Sigmoid colon (tissue), 7 donors: ENCODE measurements around the gene ELMO1. TPM values are rescaled to one million over a fixed set of nuclear protein-coding genes. Genes with fewer than 3 reads are reported as not detected.
"Not testable (repeated sequence)": the region's sequence is repeated elsewhere in the genome, so short reads cannot be mapped to it uniquely, and the experiment has no call there.

Experiments used
- DNase-seq: peaks from one replicate; pipeline ENCODE4 v3.0.0-alpha.2; 2019
- H3K27ac ChIP-seq, 4 donors: fragments of 200-600 bp; sonication (generic); one replicate each; pipeline ENCODE4 v1.5.1; 2016 to 2019; ENCODE audit warnings: mild to moderate bottlenecking in 1 of 4
- H3K27me3 ChIP-seq, 3 donors: fragments of 200-600 bp; sonication (generic); one replicate each; pipeline ENCODE4 v1.5.1; 2019; ENCODE audit warnings: mild to moderate bottlenecking in 1 of 3
- H3K36me3 ChIP-seq, 4 donors: fragments of 200-600 bp; sonication (generic); one replicate each; pipeline ENCODE4 v1.5.1; 2016 to 2019
- H3K4me1 ChIP-seq, 4 donors: fragments of 200-600 bp; sonication (generic); one replicate each; pipeline ENCODE4 v1.5.1; 2017 to 2019
- H3K4me3 ChIP-seq, 4 donors: fragments of 200-600 bp; sonication (generic); one replicate each; pipeline ENCODE4 v1.5.1; 2017 to 2019; ENCODE audit warnings: mild to moderate bottlenecking in 2 of 4, moderate library complexity in 1 of 4
- H3K9me3 ChIP-seq, 4 donors: fragments of 200-600 bp in 3 of 4; sonication (generic) in 3 of 4; one replicate each; pipeline versions ENCODE4 v1.5.1 to v1.6.1; 2013 to 2019
- EP300 ChIP-seq, 4 donors: sonication (generic); formaldehyde crosslinking; IDR thresholded peaks; one replicate each; pipeline ENCODE4 v1.6.1; 2017; ENCODE audit warnings: antibody characterized with exemption in 4 of 4
- POLR2A ChIP-seq, 2 donors: fragments of 450-650 bp; IDR thresholded peaks; one replicate each; pipeline ENCODE4 v1.6.1; 2016; ENCODE audit warnings: antibody characterized with exemption in 2 of 2, mild to moderate bottlenecking in 2 of 2, moderate library complexity in 2 of 2
- POLR2AphosphoS5 ChIP-seq, 4 donors: sonication (generic); formaldehyde crosslinking; IDR thresholded peaks; one replicate each; pipeline ENCODE4 v1.6.1; 2017; ENCODE audit warnings: antibody characterized with exemption in 4 of 4
- WGBS, 2 donors: extraction: QIAGEN DNeasy Blood & Tissue Kit; methylation state at CpG; one replicate each; pipeline ENCODE4 v1.1.7; 2013; 5-methylcytosine and 5-hydroxymethylcytosine counted together
- intact Hi-C: fragments of 100-400 bp; cut with DNase I; formaldehyde crosslinking; loops from one replicate; pipeline ENCODE4 v1.15.1; 2023
- polyA plus RNA-seq, 3 donors: library from polyadenylated mRNA; stranded (reverse); fragments of 200-250 nt; gene quantifications; one replicate each; pipeline ENCODE4 v1.2.3, GENCODE V29; 2013
- total RNA-seq, 4 donors: library from RNA; depleted of rRNA; stranded (reverse); fragments of >200 nt; gene quantifications; one replicate each; pipeline ENCODE4 v1.1.0, GENCODE V29; 2016
- TF ChIP-seq, protein P1 (sequence below), 4 experiments: fragments of 450-650 bp in 3 of 4; fragments of 200-600 bp in 1 of 4; IDR thresholded peaks; one replicate each; pipeline ENCODE4 v1.5.1; 2016 to 2019; ENCODE audit warnings: antibody characterized with exemption in 4 of 4, mild to moderate bottlenecking in 3 of 4, moderate library complexity in 2 of 4
- donor health status: healthy with polysubstance abuse.
- donor health status: Bipolar disorder and iron deficiency.
- donor health status: healthy.

Gene ELMO1
- total and polyA plus RNA-seq, 7 donors: 2.3 to 63.1 (median 33.9) TPM

DNA sequence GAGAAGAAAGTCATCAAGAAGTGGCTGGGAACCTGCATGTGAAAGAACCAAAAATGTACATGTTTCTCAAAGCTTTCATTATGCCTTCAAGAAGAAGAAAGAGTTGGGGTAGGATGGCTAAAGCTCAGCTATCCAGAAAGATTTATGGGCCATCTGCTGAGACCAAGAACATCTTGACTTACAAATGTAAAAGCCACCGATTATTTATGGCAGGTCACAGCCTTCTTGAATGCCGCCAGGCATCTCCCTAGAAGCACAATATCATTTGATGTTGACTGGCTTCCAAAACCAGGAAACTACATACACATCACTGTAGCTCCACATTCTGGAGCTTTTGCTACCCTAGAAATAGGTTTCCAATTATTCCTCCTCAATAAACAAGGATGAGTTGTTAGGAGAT lies 470.2 kb downstream of the ELMO1 start:
- WGBS, 2 donors: 76 to 88% methylated on average over 2 of the region's 2 CpGs
- intact Hi-C loops: no loop called here
- Histone ChIP-seq H3K4me3 (no peak overlapping the region), H3K9me3 (no peaks in the 10 kb centered on the region), H3K27ac (no peak overlapping the region), H3K36me3 (no peaks in the 10 kb centered on the region), H3K4me1 (peaks cover 0 to 23% (median 16%) of the 10 kb centered on the region in 4 donors), H3K27me3 (no peaks in the 10 kb centered on the region)
- no peak for TF ChIP-seq POLR2A (IDR thresholded peaks at IDR 0.05)
- no peak for TF ChIP-seq POLR2AphosphoS5 (IDR thresholded peaks at IDR 0.05)
- no peak for DNase-seq

DNA sequence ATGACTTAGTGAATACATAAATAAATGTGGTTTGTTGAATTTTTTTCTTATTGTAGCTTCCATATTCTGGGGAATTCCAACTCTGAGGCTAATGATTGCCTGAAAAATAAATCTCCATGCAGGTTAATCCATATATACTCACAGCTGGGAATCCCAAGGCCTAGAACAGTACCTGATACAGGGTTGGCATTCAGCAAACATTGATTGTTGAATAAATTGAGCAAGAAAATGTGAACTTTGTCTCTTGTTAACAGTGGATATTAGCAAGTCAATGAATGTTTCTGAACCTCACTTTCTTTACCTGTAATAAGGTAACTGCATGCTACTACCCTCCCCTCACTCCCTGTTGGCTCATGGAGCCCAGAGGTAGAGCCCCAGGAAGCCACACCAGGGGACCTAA lies 470.8 kb downstream of the ELMO1 start:
- Histone ChIP-seq H3K27me3 (no peaks in the 10 kb centered on the region), H3K4me1 (peaks cover 0 to 23% (median 16%) of the 10 kb centered on the region in 4 donors), H3K4me3 (no peak overlapping the region), H3K27ac (no peak overlapping the region), H3K36me3 (no peaks in the 10 kb centered on the region), H3K9me3 (no peaks in the 10 kb centered on the region)
- TF ChIP-seq POLR2AphosphoS5 (IDR thresholded peaks at IDR 0.05) (no peak), POLR2A (IDR thresholded peaks at IDR 0.05) (no peak), EP300 (IDR thresholded peaks at IDR 0.05) (no peak)
- TF ChIP-seq, protein P1, sequence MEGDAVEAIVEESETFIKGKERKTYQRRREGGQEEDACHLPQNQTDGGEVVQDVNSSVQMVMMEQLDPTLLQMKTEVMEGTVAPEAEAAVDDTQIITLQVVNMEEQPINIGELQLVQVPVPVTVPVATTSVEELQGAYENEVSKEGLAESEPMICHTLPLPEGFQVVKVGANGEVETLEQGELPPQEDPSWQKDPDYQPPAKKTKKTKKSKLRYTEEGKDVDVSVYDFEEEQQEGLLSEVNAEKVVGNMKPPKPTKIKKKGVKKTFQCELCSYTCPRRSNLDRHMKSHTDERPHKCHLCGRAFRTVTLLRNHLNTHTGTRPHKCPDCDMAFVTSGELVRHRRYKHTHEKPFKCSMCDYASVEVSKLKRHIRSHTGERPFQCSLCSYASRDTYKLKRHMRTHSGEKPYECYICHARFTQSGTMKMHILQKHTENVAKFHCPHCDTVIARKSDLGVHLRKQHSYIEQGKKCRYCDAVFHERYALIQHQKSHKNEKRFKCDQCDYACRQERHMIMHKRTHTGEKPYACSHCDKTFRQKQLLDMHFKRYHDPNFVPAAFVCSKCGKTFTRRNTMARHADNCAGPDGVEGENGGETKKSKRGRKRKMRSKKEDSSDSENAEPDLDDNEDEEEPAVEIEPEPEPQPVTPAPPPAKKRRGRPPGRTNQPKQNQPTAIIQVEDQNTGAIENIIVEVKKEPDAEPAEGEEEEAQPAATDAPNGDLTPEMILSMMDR (IDR thresholded peaks at IDR 0.05): no peak
- intact Hi-C loops: no loop called here
- no peak for DNase-seq

DNA sequence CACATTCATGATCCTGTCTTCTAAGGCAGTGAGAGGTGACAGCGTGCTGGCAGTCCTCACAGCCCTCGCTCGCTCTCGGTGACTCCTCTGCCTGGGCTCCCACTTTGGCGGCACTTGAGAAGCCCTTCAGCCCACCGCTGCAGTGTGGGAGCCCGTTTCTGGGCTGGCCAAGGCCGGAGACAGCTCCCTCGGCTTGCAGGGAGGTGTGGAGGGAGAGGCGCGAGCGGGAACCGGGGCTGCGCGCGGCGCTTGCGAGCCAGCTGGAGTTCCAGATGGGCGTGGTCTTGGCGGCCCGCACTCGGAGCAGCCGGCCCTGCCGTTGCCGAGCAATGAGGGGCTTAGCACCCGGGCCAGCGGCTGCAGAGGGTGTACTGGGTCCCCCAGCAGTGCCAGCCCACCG lies 475.1 kb downstream of the ELMO1 start:
- H3K27me3 ChIP-seq, H3K4me1 ChIP-seq, intact Hi-C loops, H3K9me3 ChIP-seq, H3K36me3 ChIP-seq, DNase-seq, H3K27ac ChIP-seq, H3K4me3 ChIP-seq: not testable (repeated sequence)
- 96 to 98% methylated on average over 28 of the region's 28 CpGs for WGBS, 2 donors

DNA sequence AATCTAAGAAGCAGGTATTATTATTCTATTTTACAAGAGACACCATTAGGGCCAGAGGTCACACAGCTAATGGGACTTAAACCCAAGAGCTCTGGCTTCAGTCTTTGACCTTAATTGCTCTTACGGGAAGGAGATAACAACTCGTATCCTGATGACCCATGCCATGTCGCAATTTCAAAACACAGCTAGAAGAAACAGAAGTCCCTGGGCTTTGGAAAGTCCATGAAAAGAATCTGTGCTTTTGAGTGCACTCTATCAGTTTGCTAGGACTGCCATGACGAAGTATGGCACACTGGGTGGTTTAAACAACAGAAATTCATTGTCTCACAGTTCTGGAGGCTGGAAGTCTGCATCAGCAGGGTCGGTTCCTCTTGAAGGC lies 476.5 kb downstream of the ELMO1 start:
- no peak for DNase-seq
- no peak for TF ChIP-seq POLR2A (IDR thresholded peaks at IDR 0.05)
- no peak for TF ChIP-seq EP300 (IDR thresholded peaks at IDR 0.05)
- TF ChIP-seq, protein P1 (IDR thresholded peaks at IDR 0.05): no peak
- no peak for TF ChIP-seq POLR2AphosphoS5 (IDR thresholded peaks at IDR 0.05)
- H3K36me3 ChIP-seq: no peaks in the 10 kb centered on the region
- no peaks in the 10 kb centered on the region for H3K27me3 ChIP-seq
- peaks cover 0 to 7% (median 2%) of the 10 kb centered on the region in 4 donors for H3K4me1 ChIP-seq
- H3K4me3 ChIP-seq: no peak overlapping the region
- no peaks in the 10 kb centered on the region for H3K9me3 ChIP-seq
- H3K27ac ChIP-seq: no peak overlapping the region
- 38 to 74% methylated on average over 5 of the region's 5 CpGs for WGBS, 2 donors
- intact Hi-C loops: no loop called here

- intact Hi-C loops: no loop called here
- Histone ChIP-seq H3K9me3 (no peaks in the 10 kb centered on the region), H3K27ac (peak overlapping the region in 1 of 4 donors; percentile 2), H3K4me1 (peaks cover 0 to 7% (median 2%) of the 10 kb centered on the region in 4 donors), H3K4me3 (no peak overlapping the region), H3K27me3 (no peaks in the 10 kb centered on the region), H3K36me3 (no peaks in the 10 kb centered on the region)
- no peak for TF ChIP-seq POLR2AphosphoS5 (IDR thresholded peaks at IDR 0.05)
- TF ChIP-seq, protein P1 (IDR thresholded peaks at IDR 0.05): no peak
- no peak for TF ChIP-seq POLR2A (IDR thresholded peaks at IDR 0.05)
- TF ChIP-seq EP300 (IDR thresholded peaks at IDR 0.05): no peak
- DNase-seq: no peak
- 35 to 65% methylated on average over 9 of the region's 9 CpGs for WGBS, 2 donors
Measured at GRCh38 chr7:36971515-36972139, 477.0 kb downstream of the ELMO1 start.
